ENCODE measurements around the gene CHD5.

GRCh38 chr1:6094801-6095505 is 85.2 kb downstream of the CHD5 start:
- TF ChIP-seq CTCF (IDR thresholded peaks at IDR 0.05), result no peak
- no peak for TF ChIP-seq EP300 (IDR thresholded peaks at IDR 0.05; ENCODE audit: low read depth)
